NCI-H2196 (cell line): ENCODE measurements around the gene MANF.
A peak's percentile ranks its signal among the peaks of the same experiment; 100 is the strongest.
"Not testable (repeated sequence)": the region's sequence is repeated elsewhere in the genome, so short reads cannot be mapped to it uniquely, and the experiment has no call there.

Experiments
- DNase-seq: peaks from one replicate; lab custom pipeline; 2025; ENCODE audit not compliant: unreplicated experiment; lab: John Stamatoyannopoulos, UW

The MANF gene

DNA sequence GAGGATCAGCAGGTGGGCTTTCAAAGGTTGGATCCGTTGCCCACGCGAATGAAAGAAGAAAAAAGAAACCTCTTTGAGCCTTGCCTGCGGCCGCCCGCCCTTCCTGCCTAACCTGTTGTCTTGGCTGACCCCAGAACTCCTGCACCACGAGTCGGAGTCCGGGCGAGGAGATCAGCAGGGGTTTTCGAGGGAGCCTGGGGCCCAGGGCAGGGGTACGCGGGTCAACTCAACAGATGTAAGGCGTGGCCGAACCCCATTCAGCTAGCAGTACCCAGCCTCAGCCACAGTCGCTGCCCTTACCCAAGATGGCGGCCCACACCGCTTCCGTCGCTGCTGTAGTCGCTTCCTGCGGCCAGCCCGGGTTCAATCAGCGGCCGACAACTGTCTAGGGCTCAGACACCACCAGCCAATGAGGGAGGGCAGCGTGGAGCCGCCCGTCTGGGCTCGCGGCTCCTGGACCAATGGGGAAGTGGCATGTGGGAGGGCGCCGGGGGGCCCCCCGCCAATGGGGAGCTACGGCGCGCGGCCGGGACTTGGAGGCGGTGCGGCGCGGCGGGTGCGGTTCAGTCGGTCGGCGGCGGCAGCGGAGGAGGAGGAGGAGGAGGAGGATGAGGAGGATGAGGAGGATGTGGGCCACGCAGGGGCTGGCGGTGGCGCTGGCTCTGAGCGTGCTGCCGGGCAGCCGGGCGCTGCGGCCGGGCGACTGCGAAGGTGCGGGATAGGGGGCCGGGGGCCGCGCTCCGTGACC lies at the start of gene MANF:
MANF (plus strand) TSS at position 566 of the 748 bp plus-strand sequence; CDS start at position 618, 52 bp downstream.
- peak; percentile 83 for DNase-seq

DNA sequence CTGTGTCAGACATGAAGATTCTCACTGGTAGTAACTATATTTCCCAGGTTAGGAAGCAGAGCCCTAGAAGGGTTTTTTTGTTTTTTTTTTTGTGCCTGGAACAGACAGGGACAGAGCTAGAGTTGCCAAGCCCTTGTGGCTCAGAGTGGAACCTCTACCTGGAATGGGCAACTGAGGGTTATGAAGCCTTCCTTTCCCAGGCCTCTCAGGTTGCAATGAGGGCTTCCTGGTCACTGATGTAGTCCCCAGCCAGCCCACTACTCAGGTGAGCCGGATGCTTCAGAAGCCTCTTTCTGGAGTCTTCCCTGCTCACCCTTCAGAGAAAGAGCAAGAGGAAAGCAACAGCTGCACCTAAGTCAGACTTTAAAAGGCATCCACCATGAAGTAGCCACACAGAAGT lies 48.8 kb upstream of the MANF start:
- no peak for DNase-seq

DNA sequence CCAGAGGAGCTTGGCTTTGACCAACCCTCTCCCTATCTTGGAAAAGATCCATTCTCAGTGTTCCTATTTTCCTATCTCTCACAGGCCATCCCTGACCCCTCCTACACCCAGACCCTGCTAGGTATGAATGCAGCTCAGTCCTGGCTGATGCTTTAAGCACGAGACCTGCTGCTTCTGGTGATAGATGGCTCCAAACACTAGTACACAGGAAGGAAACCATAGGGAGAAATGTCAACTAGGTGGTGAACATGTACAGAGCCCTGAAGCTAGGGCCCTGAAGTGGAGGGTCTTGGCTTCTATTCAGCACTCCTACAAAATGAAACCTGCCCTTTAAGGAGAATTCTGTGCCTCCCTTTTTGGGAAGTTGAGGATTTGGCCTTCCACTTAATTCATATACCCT lies 47.4 kb upstream of the MANF start:
- no peak for DNase-seq

DNA sequence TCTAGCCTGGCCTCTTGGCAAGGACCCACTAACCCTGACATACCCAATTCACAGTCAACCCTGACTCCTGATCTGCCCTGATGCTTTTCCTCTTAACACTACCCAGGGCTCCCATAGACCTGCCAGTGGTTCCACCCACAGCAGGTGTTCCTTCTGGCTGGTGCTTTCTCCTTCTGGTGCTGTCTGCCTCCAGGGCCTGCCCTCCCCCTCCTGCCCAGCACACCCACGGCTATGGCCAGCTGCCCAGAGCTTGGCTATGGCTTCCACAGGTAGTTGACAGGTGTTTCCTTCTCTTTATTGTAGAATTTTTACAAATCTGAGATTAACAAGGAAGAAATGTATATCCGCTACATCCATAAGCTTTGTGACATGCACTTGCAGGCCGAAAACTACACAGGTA lies 46.5 kb upstream of the MANF start:
- DNase-seq, result peak; percentile 47

DNA sequence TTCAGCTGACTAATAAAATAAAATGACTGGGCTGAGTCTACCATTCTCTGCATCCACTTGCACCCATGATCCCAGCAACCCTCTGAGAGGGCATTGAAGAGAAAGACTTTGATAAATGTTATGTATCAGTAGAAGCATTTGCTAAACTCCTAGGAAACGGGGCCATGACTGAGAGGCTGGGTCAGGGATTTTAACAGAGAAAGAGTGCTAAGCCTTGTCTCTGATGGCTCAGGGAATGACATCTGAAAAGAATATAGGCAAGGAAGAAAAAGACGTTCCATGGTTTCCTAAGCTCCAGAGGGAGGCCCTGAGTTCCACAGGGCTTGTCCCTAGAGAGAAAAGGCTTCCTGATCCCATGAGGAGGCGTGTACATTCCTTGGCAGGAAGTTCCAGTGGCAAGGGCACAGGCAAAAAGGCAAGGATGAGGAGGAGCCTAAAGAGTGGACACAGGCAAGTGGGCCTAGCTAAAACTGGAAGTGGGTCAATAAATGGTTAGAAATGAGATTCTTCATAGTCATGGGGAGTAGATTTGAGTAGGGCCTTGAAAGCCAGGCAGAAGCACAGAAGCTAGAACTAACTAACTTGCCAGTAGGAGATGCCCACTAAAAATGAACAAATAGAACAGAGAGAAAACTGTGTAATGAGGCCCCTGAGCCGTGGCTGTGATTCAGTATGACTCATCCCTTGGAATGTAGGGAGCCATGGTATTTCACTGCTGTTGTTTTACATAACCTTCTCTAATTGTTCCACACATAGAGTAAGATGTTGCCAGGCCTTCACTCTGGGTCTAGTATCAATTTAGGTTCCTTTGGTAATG lies 44.9 kb upstream of the MANF start:
- DNase-seq, result no peak

DNA sequence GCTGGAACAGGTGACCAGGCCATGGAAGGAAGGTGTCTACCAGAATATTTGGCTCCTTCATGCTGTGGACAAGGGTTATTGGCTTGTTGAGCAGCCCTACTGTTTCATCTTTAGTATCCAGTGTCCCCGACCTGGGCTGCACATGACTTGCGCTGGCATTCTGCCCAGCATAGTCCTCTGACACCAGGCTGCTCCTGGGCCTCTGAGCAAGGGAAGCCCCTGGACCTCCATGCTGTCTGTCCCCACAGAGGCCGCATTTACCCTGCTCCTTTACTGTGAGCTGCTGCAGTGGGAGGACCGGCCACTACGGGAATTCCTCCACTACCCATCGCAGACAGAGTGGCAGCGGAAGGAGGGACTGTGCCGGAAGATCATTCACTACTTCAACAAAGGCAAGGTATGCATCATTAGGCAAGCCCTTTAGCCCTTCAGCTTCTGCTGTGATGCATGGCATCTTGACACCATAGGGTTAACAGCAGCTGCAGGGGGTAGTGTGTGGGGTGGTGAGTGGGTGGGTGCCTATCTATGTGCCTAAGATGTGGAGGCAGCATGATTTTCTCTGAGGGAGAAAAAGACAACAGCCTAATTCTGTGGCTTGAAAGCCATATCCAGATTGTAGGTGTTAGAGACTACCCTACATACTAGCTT lies 44.0 kb upstream of the MANF start:
- no peak for DNase-seq

DNA sequence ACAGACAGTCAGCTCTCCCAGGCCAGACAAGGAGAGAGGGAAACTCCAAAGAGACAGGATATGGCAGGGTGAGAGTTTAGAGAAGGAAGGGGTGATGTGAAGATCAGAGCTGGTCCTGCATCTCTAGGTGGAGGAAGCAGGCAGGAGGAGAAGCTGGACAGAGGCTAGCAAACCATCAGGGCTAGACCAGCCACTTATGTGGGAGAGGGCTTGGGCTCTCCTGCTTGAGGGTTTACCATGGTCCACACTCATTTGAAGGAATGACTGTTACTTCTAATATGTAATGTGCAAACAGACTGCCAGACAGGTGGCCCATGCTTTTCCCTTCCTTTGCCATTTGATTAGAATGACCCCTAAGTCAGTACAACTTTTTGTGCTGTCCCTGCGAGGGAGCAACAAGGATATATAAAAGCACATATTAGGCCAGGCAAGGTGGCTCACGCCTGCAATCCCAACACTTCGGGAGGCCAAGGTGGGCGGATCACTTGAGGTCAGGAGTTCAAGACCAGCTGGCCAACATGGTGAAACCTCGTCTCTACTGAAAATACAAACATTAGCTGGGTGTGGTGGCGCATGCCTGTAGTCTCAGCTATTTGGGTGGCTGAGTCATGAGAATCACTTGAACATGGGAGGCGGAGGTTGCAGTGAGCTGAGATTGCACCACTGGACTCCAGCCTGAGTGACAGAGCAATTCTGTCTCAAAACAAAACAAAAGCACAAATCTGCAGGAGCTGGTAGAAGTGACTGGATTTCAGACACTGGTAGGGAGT lies 41.0 kb upstream of the MANF start:
- no peak for DNase-seq

DNA sequence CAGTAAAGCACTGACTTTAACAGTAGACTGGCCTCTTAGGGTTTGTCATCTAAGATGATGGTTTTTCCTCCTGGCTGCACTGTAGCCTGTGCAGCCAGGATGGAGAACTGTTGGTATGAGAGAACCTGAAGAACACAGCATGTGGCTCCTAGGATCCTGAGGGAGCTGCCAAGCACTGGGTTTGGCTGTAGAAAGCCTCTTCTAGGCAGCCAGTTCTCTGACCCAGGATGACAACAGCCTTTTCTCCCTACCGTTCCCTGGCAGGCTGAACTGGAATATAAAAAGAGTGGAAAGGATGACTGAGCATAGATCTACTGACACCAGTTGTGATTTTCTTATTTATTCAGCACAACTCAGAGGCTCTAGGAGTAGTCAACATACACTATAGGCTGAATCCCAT lies 34.3 kb upstream of the MANF start:
- DNase-seq, result no peak

DNA sequence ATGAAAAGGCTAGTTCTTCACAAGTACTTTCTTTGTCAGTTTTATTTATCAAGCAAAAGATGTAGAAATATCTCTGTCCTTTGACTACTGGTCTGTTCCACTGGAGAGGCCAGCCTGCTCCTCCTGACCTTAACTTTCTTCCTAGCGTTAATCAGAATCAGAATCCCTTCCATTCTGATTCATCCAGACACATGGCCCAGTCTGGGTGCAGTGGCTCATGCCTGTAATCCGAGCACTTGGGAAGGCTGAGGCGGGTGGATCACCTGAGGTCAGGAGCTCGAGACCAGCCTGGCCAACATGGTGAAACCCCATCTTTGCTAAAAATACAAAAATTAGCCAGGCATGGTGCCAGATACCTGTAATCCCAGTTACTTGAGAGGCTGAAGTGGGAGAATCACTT lies 32.0 kb upstream of the MANF start:
- DNase-seq, result no peak

DNA sequence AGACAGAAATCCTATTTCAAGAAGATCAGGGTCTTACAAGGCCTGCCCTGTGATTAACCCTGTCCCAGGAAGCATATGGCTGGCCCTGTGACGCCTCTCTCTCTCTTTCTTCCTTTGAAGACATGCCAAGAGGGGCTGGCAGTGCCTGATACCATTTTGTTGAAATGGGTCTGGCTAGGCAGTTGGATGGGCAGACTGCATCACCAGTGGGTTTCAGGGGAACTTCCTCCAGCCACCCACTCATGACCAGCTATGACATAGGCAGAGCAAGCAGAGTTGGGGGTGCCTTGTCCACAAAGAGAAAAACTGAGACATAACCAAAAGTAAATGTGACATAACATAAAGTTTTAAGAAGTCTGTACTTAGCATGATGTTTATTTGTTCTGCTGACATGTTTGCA lies 31.4 kb upstream of the MANF start:
- no peak for DNase-seq

DNA sequence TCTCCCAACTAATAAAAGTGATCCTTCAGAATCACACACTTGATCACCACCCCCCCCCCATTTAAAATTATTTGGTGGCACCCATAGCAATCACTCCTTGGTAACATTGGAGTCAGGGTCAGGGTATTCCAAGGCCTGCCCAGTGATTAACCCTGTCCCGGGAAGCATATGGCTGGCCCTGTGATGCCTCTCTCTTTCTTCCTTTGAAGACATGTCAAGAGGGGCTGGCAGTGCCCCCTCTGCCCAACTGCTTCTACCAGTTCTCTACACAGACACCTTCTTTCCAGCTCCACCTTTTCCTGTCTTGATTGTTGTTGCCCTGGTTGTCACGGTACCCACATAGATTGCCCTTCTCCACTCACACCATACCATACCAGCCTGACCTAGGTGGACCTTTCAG lies 30.9 kb upstream of the MANF start:
- no peak for DNase-seq

DNA sequence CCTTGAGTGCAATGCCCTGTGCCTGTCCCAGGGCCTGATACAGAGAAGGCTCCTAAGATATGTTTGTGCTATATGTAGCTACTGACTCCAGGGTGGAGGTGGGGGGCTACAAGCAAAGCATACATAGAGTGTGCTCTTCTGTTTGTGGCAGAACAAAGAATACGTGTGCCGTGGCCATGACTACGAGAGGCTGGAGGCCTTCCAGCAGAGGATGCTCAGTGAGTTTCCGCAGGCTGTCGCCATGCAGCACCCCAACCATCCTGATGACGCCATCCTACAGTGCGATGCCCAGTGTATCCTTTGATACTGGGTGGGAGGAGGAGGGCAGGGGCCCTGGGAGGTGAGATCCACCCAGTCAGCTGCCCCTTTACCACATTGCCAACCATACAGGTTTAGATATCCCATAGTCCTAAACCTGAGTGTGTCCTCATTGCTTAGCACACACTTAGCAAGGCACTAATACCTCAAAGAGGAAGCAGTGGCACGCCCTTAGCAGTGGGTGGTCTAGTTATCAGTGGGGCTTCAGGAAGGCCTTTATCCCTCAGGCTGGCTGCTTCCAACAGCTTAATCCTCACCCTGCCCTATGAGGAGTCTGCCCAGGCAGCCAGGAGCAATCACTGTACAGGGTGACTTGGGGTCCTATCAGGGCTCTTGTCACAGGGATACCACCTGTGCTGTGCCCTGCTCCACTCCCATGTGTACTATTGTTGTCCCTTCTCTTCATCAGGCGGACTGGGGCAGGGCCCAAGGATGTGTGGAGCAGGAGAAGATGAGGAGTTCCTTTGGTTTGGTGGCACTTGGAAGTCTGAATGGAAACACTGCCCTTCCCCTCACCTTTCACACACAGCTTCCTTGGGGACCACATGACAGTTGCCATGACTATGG lies 30.1 kb upstream of the MANF start:
- no peak for DNase-seq

DNA sequence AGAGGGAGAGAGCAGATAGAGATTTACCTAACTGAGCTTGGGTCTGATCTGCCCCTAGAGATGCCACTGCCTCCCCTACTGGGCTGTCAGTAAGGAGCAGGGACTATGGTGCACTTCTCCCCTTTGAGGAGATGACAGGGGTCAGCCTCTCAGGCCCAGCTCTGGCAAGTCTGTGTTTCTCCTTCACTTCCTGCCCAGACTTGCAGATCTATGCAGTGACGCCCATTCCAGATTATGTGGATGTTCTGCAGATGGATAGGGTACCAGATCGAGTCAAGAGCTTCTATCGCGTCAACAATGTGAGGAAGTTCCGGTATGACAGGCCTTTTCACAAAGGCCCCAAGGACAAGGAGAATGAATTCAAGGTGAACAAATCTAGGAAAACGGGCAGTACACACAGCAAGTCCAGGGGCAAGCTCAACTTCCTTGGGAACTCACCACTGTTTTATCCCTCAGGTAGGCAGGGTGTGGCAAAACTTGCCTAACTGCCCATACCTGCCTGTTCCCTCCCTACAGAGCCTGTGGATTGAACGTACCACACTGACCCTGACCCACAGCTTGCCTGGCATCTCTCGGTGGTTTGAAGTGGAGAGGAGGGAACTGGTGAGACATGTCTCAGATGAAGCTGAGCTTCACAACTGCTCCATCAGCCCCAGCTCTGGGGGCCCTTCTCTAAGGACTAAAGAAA lies 29.1 kb upstream of the MANF start:
- DNase-seq, result no peak

DNA sequence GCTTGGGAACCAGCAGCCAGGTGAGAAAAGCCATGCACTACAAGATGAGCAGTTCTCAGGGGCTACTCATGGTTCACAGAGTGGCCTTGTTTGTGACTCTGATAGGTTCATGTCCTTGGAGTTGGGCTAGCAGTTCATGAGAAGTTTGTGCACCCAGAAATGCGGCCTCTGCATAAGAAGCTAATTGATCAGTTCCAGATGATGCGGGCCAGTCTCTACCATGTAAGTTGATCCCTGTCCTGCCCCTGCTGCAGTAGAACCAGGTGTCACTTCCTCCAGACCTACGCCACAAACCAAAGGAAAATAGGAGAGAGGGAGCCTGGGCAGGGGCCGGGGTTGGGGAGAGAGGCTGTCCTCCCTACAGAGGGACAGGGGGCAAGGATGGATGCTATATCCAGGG lies 27.2 kb upstream of the MANF start:
- no peak for DNase-seq

DNA sequence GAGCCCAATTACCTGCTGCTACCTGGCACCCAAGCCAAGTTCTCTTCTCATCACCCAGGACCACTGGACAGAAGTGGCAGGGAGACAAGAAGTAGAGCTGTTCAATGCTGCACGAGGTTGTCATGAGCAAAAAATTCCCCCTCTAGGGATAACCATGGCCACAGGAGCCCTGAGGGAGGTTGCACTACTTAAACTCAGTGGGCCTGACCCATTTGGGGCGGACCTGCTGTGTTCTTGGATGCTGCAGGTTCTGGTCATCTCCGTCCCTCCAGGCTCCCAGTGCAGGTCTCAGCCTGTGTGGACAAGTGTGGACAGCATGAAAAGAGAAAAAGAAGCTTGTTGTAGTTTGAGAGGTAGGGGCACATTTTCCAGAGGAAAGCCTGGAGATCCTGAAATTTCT lies 26.1 kb upstream of the MANF start:
- no peak for DNase-seq

DNA sequence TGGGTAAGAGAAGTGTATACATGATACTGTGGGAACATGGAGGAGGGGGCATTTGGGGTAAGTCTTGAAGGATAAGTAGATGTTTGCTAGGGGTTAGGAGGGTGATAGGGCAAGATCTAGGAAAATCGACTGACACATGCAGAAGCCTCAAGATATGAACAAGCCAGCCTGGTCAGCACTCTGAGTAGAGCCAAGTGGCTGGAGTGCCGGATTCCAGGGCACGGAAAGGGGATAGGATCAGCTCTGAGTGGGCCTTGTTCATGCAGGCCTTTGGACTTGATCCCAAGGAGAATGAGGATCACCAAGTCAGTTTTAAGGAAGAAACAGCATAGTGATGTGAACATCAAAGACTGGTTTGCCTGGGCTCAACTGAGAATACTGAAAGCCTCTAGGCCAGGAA lies 24.3 kb upstream of the MANF start:
- DNase-seq, result no peak

DNA sequence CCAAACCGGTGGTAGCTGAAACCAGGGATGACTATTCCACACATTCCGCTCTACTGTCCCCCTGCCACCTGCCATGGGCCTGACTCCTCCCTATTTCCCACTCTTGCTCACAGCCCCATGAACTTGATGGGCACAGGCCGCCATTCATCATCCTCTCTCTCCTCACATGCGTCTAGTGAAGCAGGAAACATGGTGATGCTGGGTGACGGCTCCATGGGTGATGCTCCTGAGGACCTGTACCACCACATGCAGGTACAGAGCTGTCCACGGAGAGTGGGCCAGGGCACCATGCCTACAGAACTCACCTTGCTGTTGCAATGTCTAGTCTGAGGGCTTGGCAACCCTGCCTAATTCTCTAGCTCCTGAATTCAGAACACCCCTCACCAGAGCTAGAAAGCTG lies 23.3 kb upstream of the MANF start:
- no peak for DNase-seq

DNA sequence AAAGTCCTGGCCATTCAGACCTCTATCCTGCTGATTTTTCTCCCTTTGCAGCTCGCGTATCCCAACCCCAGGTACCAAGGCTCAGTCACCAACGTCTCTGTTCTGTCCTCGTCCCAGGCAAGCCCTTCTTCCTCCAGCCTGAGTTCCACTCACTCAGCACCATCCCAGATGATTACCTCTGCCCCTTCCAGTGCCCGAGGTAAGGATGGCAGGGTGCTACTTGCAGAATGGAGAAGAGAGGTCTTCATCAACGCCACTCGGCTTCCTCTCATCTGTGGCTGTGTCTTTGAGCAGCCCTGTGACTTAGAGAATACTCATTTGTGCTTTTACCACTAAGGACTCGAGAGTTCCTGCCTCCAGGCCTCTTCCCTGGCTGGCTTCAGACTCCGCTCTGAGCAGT lies 22.6 kb upstream of the MANF start:
- no peak for DNase-seq

DNA sequence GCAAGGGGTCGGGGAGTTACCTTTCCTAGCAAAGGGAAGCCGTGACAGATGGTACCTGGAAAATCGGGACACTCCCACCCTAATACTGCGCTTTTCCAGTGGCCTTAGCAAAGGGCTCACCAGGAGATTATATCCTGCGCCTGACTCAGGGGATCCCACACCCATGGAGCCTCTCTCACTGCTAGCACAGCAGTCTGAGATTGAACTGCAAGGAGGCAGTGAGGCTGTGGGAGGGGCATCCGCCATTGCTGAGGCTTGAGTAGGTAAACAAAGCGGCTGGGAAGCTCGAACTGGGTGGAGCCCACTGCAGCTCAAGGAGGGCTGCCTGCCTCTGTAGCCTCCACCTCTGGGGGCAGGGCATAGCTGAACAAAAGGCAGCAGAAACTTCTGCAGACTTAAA lies 16.8 kb upstream of the MANF start:
- not testable (repeated sequence) for DNase-seq
